ENCODE measurements around the gene CLDN17. TPM values are rescaled to one million over a fixed set of nuclear protein-coding genes. Genes with fewer than 3 reads are reported as not detected.

Gene CLDN17
- total and polyA plus RNA-seq, 2 donors (not counting 1 experiment from before 2014, with no cell fraction given), result not detected

DNA sequence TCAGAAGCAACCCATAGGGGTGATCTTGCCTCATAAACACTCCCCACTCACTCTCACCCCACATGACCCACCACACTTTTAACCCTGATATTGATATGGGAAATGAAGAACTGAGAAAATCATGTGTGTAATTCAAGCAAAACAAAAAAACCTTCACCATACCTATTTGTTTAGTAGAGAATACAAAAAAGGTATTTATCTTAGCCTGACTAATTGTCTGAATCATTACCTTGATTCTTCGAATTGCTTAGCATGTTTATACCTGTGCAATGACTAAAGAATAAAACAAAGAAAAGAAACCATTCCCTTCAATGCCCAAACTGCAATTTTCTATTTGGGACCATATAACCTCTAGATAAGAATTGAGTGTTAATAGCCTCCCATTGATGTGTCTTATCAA is 1.8 kb downstream of the CLDN17 start:
- H3K27me3 Mint-ChIP-seq, result no peaks in the 10 kb centered on the region
- H3K79me2 ChIP-seq (ENCODE audit: control insufficient read depth, insufficient read depth, low read length), result no peaks in the 10 kb centered on the region
- intact Hi-C loops (cut with micrococcal nuclease), result no loop called here
- no peaks in the 10 kb centered on the region for H4K20me1 ChIP-seq (ENCODE audit: control insufficient read depth, insufficient read depth, low read length, poor library complexity, severe bottlenecking)
- H3K4me2 ChIP-seq (replicated peaks; ENCODE audit: low read depth, low read length, poor library complexity, severe bottlenecking), result no peak overlapping the region
- ChIA-PET POLR2A (no interaction called here), CTCF (no interaction called here)
- H3K27me3 ChIP-seq (replicated peaks in 1 of 4; ENCODE audit: control extremely low read depth in 1 of 4, control insufficient read depth in 3 of 4, insufficient read depth in 4 of 4, low read length in 3 of 4), result no peaks in the 10 kb centered on the region
- H3K36me3 ChIP-seq (replicated peaks in 1 of 2; ENCODE audit: control extremely low read depth in 1 of 2, control insufficient read depth in 1 of 2, extremely low read depth in 1 of 2, insufficient read depth in 2 of 2, low read length in 1 of 2), result no peaks in the 10 kb centered on the region
- no peak overlapping the region for H3K4me3 Mint-ChIP-seq
- no CpG with 5 or more reads among the region's 1 CpG for WGBS (ENCODE audit: insufficient coverage)
- peaks cover 3% of the 10 kb centered on the region for H3K9me3 Mint-ChIP-seq (ENCODE audit: insufficient read depth)
- H3K9me3 ChIP-seq (ENCODE audit: control extremely low read depth in 1 of 3, control insufficient read depth in 2 of 3, insufficient read depth in 1 of 3, low read length in 2 of 3), result peaks cover 0 to 3% (median 0%) of the 10 kb centered on the region in 3 donors
- no peak for DNase-seq
- H2AFZ ChIP-seq (ENCODE audit: insufficient read depth, low read depth, low read length, poor library complexity, severe bottlenecking), result no peak overlapping the region
- TF ChIP-seq, protein P1, sequence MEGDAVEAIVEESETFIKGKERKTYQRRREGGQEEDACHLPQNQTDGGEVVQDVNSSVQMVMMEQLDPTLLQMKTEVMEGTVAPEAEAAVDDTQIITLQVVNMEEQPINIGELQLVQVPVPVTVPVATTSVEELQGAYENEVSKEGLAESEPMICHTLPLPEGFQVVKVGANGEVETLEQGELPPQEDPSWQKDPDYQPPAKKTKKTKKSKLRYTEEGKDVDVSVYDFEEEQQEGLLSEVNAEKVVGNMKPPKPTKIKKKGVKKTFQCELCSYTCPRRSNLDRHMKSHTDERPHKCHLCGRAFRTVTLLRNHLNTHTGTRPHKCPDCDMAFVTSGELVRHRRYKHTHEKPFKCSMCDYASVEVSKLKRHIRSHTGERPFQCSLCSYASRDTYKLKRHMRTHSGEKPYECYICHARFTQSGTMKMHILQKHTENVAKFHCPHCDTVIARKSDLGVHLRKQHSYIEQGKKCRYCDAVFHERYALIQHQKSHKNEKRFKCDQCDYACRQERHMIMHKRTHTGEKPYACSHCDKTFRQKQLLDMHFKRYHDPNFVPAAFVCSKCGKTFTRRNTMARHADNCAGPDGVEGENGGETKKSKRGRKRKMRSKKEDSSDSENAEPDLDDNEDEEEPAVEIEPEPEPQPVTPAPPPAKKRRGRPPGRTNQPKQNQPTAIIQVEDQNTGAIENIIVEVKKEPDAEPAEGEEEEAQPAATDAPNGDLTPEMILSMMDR (IDR thresholded peaks at IDR 0.05), result no peak
- TF ChIP-seq EZH2 (IDR thresholded peaks at IDR 0.05; ENCODE audit: borderline replicate concordance, insufficient read depth, low read depth, low read length, poor library complexity, severe bottlenecking), result no peak
- no peak overlapping the region for H3K27ac ChIP-seq (ENCODE audit: low read length in 2 of 2)
- H3K27ac Mint-ChIP-seq, result no peak overlapping the region
- H3K9ac ChIP-seq (ENCODE audit: low read length), result no peak overlapping the region
- no peaks in the 10 kb centered on the region for H3K4me1 ChIP-seq (ENCODE audit: control insufficient read depth in 2 of 2, insufficient read depth in 2 of 2, low read length in 2 of 2)
- ATAC-seq (ENCODE audit: low read depth), result no peak
- no peak overlapping the region for H3K4me3 ChIP-seq (ENCODE audit: control extremely low read depth in 1 of 5, extremely low read depth in 1 of 5, insufficient read depth in 1 of 5, low read depth in 2 of 5, low read length in 4 of 5)
- no peaks in the 10 kb centered on the region for H3K4me1 Mint-ChIP-seq

DNA sequence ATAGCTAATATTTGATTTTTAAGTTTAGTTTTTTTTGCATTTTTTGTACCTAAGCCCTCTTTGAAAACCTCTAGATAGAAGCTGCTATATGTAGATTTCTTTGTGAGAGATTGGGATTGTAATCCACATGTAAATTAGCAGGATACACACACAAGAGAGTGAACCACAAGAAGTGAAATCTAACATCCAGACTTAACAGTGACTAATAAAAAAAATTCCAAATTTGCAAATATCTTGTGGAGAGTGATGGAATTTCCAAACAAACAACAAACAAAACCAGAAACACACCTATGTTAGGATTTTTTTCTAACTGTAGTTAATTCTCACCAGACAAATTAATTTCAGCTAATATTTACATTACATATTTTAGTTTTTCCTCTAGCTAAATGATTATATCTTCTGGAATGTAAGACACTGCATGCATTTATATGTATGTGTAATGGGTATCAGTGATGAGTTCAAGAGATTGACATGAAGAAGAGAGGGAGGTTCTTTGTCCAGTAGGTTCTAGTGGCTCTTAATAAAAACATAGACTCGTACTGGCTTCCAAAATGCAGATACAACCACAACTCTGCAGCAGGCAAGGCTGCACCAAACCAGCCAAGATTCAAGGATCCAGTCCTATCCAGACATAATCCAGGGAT is 12.8 kb downstream of the CLDN17 start:
- H3K9ac ChIP-seq (ENCODE audit: low read length), result no peak overlapping the region
- no peaks in the 10 kb centered on the region for H3K4me1 ChIP-seq (ENCODE audit: control insufficient read depth in 2 of 2, insufficient read depth in 2 of 2, low read length in 2 of 2)
- CTCF ChIA-PET, result no interaction called here
- no peak overlapping the region for H3K4me3 ChIP-seq (ENCODE audit: control extremely low read depth in 1 of 5, extremely low read depth in 1 of 5, insufficient read depth in 1 of 5, low read depth in 2 of 5, low read length in 4 of 5)
- WGBS (ENCODE audit: insufficient coverage), result no CpG with 5 or more reads among the region's 1 CpG
- H3K27ac Mint-ChIP-seq, result no peak overlapping the region
- no peaks in the 10 kb centered on the region for H3K27me3 Mint-ChIP-seq
- TF ChIP-seq, protein P1 (IDR thresholded peaks at IDR 0.05), result no peak
- no peak for TF ChIP-seq EZH2 (IDR thresholded peaks at IDR 0.05; ENCODE audit: borderline replicate concordance, insufficient read depth, low read depth, low read length, poor library complexity, severe bottlenecking)
- H3K4me3 Mint-ChIP-seq, result no peak overlapping the region
- peaks cover 7% of the 10 kb centered on the region for H3K9me3 Mint-ChIP-seq (ENCODE audit: insufficient read depth)
- POLR2A ChIA-PET, result no interaction called here
- H3K36me3 ChIP-seq (replicated peaks in 1 of 2; ENCODE audit: control extremely low read depth in 1 of 2, control insufficient read depth in 1 of 2, extremely low read depth in 1 of 2, insufficient read depth in 2 of 2, low read length in 1 of 2), result no peaks in the 10 kb centered on the region
- peaks cover 0 to 3% (median 0%) of the 10 kb centered on the region in 3 donors for H3K9me3 ChIP-seq (ENCODE audit: control extremely low read depth in 1 of 3, control insufficient read depth in 2 of 3, insufficient read depth in 1 of 3, low read length in 2 of 3)
- intact Hi-C loops (cut with micrococcal nuclease), result no loop called here
- no peaks in the 10 kb centered on the region for H3K4me1 Mint-ChIP-seq
- ATAC-seq (ENCODE audit: low read depth) (no peak), DNase-seq (no peak)
- H3K27me3 ChIP-seq (replicated peaks in 1 of 4; ENCODE audit: control extremely low read depth in 1 of 4, control insufficient read depth in 3 of 4, insufficient read depth in 4 of 4, low read length in 3 of 4), result no peaks in the 10 kb centered on the region
- H4K20me1 ChIP-seq (ENCODE audit: control insufficient read depth, insufficient read depth, low read length, poor library complexity, severe bottlenecking), result no peaks in the 10 kb centered on the region
- no peaks in the 10 kb centered on the region for H3K79me2 ChIP-seq (ENCODE audit: control insufficient read depth, insufficient read depth, low read length)
- H3K27ac ChIP-seq (ENCODE audit: low read length in 2 of 2), result no peak overlapping the region
- H2AFZ ChIP-seq (ENCODE audit: insufficient read depth, low read depth, low read length, poor library complexity, severe bottlenecking), result no peak overlapping the region
- no peak overlapping the region for H3K4me2 ChIP-seq (replicated peaks; ENCODE audit: low read depth, low read length, poor library complexity, severe bottlenecking)
